ENCODE data around the gene DMRT3. TPM values are rescaled to one million over a fixed set of nuclear protein-coding genes. Genes with fewer than 3 reads are reported as not detected.

The DMRT3 gene
- total and polyA plus RNA-seq, 2 of the 8 experiments (the other 6 are each of a cell fraction or from before 2014, with no cell fraction given) = not detected

DNA sequence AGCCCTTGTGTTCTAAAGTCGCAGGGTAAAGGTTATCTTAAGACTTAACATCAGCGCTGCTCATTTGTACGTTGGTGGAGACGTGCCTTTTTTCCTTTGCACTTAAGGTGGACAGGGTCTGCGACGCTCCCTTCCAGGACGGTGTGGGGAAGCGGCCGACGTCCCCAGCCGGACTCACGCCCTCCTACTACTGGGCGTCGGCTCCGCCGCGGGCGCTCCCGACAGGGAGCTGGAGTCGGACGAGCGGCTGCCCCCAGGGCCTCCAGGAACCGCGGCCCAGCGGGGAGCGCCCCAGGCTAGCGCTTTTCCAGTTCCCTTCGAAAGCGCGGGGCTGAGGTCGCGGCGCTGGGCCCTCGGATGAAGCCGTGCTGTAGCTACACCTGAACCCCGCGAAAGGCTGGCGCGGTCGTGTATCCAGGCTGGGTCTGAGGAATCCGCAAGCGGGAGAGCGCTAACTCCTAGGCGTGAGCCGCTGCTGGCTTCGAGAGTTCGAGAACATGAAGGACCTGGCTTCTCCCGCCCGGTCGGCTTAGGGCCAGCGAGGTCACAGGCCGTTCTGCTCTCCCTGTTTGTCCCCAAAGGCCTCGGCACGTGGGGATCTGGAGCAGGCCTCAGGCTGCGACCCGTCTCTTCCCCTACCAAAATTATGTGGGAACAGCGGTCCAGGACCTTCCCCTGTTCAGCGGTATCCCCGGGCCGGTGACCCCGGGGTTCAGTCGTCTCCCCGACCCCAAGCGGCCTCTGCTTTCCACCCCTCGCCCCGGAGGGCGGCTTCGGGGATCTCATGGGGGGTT lies 3.8 kb upstream of the DMRT3 start (continued):
- TF ChIP-seq RNF2 (IDR thresholded peaks at IDR 0.05; ENCODE audit: borderline replicate concordance, low read depth, low read length, missing control alignments, poor library complexity, severe bottlenecking) = peak; percentile 2
- no peak for TF ChIP-seq SIX5 (IDR thresholded peaks at IDR 0.05; ENCODE audit: low read depth, low read length)
- no peak for TF ChIP-seq HDAC2 (IDR thresholded peaks at IDR 0.05; ENCODE audit: borderline replicate concordance in 1 of 2, low read depth in 2 of 2, low read length in 2 of 2)
- no peak for TF ChIP-seq ZNF274 (IDR thresholded peaks at IDR 0.05; ENCODE audit: borderline replicate concordance, extremely low read depth, low read length)
- TF ChIP-seq GABPA (IDR thresholded peaks at IDR 0.05; ENCODE audit: borderline replicate concordance, insufficient read depth, low read length) = no peak
- peak; percentile 95 for TF ChIP-seq EZH2 (IDR thresholded peaks at IDR 0.05; ENCODE audit: low read depth, low read length, severe bottlenecking)
- no peak for TF ChIP-seq TAF7 (optimal IDR thresholded peaks at IDR 0.05; ENCODE audit: borderline replicate concordance, low read depth, low read length)
- TF ChIP-seq CBX8 (IDR thresholded peaks at IDR 0.05; ENCODE audit: borderline replicate concordance, low read depth, low read length) = peak; percentile 49; the same call in 1 of the 2 replicates
- TF ChIP-seq, protein P1, sequence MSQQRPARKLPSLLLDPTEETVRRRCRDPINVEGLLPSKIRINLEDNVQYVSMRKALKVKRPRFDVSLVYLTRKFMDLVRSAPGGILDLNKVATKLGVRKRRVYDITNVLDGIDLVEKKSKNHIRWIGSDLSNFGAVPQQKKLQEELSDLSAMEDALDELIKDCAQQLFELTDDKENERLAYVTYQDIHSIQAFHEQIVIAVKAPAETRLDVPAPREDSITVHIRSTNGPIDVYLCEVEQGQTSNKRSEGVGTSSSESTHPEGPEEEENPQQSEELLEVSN (IDR thresholded peaks at IDR 0.05) = peak; percentile 53
- no peak for TF ChIP-seq SIN3A (conservative IDR thresholded peaks at IDR 0.05 in 1 of 2, IDR thresholded peaks at IDR 0.05 in 1 of 2; ENCODE audit: low read depth in 1 of 2, low read length in 2 of 2)
- TF ChIP-seq POLR2A (IDR thresholded peaks at IDR 0.05; ENCODE audit: control extremely low read depth in 1 of 2, low read depth in 2 of 2, low read length in 2 of 2) = no peak
